ENCODE measurements around the gene GPATCH3. TPM values are rescaled to one million over a fixed set of nuclear protein-coding genes. Genes with fewer than 3 reads are reported as not detected.
"Not testable (repeated sequence)": the region's sequence is repeated elsewhere in the genome, so short reads cannot be mapped to it uniquely, and the experiment has no call there.

GPATCH3 gene
- total RNA-seq, 2 donors from 2014 or later: 7.1 to 9.2 TPM

- peak; percentile 19 for DNase-seq (ENCODE audit: low spot score)
- intact Hi-C loops (cut with DNase I): loop anchor here in 1 of 2 donors (10.0 kb wide), 1 partner anchor 277 kb away; no protein-coding TSS in a partner anchor
These were observed 18.7 kb downstream of the GPATCH3 start for GRCh38 chr1:26881611-26882010.

- peak; percentile 6 for DNase-seq (ENCODE audit: low spot score)
- intact Hi-C loops (cut with DNase I): loop anchor here (1.0 to 10.0 kb wide), 3 partner anchors 65 to 275 kb away; no protein-coding TSS in a partner anchor
These were observed 20.5 kb downstream of the GPATCH3 start for GRCh38 chr1:26879793-26880192.

GRCh38 chr1:26877326-26877725 lies 22.9 kb downstream of the GPATCH3 start:
- intact Hi-C loops (cut with DNase I): loop anchor here in 1 of 2 donors (10.0 kb wide), 1 partner anchor 63 kb away; no protein-coding TSS in a partner anchor

DNA sequence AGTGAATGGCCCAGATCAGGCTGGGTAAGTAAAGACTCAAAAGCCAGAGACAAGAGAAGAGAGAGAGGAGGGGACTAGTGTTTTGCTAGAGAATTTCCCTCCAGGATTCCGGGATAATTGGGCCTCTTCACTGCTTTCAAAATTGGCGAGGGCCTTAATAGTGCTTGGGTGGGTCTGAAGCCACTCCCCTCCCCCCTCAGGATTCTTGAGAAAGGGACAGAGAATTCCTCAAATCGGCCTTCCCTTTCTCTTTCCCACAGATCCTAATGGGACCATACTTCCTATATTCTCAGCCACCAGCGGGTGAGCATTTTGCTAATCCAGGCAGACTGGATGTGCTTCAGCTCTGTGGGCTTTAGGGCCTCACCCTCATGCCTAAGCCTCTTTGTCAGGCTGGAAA lies 25.4 kb downstream of the GPATCH3 start:
- intact Hi-C loops (cut with DNase I): loop anchor here in 1 of 2 donors (2.0 to 10.0 kb wide), 2 partner anchors 20 to 60 kb away; no protein-coding TSS in a partner anchor
- no peak for DNase-seq (ENCODE audit: low spot score)

More at GRCh38 chr1:26877326-26877725, 22.9 kb downstream of the GPATCH3 start:
- DNase-seq (ENCODE audit: low spot score): no peak

DNA sequence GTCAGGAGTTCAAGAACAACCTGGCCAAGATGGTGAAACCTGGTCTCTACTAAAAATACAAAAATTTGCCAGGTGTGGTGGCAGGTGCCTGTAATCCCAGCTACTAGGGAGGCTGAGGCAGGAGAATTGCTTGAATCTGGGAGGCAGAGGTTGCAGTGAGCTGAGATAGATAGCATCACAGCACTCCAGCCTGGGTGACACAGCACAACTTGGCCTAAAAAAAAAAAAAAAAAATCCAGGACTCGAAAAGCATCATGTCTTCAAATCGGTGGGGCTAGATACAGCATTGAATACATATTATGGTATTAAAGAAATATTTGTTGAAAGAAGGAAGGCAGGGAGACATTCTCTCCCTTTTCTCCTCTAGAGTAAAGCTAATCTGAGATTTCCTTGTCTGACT lies 27.2 kb downstream of the GPATCH3 start:
- intact Hi-C loops (cut with DNase I): loop anchor here in 1 of 2 donors (10.0 kb wide), 1 partner anchor 58 kb away; no protein-coding TSS in a partner anchor

GRCh38 chr1:26864610-26865480 lies 35.4 kb downstream of the GPATCH3 start:
- intact Hi-C loops (cut with DNase I): loop anchor here in 1 of 2 donors (10.0 kb wide), 1 partner anchor 1200 kb away; no protein-coding TSS in a partner anchor
- peak; percentile 99 for DNase-seq (ENCODE audit: low spot score)

More for the DNA sequence above, 27.2 kb downstream of the GPATCH3 start:
- not testable (repeated sequence) for DNase-seq (ENCODE audit: low spot score)

- intact Hi-C loops (cut with DNase I): loop anchor here in 1 of 2 donors (10.0 kb wide), 1 partner anchor 1201 kb away; no protein-coding TSS in a partner anchor
- DNase-seq (ENCODE audit: low spot score): no peak
These were observed 36.6 kb downstream of the GPATCH3 start for GRCh38 chr1:26863685-26864077.

DNA sequence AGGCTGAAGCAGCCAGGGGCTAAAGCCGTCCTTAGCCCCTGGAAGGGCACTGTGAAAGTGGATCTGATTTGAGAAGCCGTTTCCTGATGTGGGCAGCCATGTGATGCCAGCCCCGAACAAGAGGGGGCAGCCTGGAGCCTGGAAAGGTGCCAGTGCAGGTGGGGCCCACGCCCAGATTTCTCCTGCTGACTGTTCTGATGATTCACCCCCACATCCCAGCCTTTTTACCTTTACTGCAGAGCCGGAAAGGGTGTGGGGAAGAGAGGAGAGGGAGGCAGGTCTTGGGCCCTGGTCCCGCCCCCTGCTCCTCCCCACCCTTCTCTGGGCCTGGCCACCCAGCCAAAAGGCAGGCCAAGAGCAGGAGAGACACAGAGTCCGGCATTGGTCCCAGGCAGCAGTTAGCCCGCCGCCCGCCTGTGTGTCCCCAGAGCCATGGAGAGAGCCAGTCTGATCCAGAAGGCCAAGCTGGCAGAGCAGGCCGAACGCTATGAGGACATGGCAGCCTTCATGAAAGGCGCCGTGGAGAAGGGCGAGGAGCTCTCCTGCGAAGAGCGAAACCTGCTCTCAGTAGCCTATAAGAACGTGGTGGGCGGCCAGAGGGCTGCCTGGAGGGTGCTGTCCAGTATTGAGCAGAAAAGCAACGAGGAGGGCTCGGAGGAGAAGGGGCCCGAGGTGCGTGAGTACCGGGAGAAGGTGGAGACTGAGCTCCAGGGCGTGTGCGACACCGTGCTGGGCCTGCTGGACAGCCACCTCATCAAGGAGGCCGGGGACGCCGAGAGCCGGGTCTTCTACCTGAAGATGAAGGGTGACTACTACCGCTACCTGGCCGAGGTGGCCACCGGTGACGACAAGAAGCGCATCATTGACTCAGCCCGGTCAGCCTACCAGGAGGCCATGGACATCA lies 37.2 kb downstream of the GPATCH3 start, which contains the start of gene SFN:
TSS of gene SFN (plus strand) at position 369 of the 904 bp plus-strand sequence. CDS start at position 433, 64 bp downstream.
- intact Hi-C loops (cut with DNase I): loop anchor here in 1 of 2 donors (10.0 kb wide), 1 partner anchor 1202 kb away; no protein-coding TSS in a partner anchor
- DNase-seq (ENCODE audit: low spot score): peak; percentile 85

GRCh38 chr1:26861889-26862378 lies 38.3 kb downstream of the GPATCH3 start:
- no peak for DNase-seq (ENCODE audit: low spot score)

DNA sequence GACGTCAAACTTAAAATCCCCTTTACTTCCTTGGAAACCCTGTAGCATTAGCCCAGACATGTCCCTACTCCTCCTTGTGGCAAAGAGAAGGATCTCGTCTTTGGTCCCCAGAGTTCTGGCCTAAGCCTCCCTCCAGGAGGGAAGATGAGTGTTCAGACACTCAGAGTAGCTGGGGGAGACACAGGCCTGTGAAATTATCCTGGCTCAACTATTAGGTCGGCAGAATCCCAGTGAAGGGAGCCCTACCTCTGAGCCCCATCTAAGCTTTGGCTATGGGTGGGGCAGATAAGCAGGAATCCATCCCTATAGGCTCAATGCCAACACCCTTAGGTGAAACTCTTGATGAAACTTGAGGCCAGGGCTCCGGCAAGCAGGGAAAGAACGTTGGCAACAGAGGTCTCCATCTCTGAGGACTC lies 39.0 kb downstream of the GPATCH3 start:
- DNase-seq (ENCODE audit: low spot score): no peak
- intact Hi-C loops (cut with DNase I): loop anchor here in 1 of 2 donors (10.0 kb wide), 1 partner anchor 1204 kb away; no protein-coding TSS in a partner anchor

More at GRCh38 chr1:26861889-26862378, 38.3 kb downstream of the GPATCH3 start:
- intact Hi-C loops (cut with DNase I): loop anchor here in 1 of 2 donors (10.0 kb wide), 1 partner anchor 1203 kb away; no protein-coding TSS in a partner anchor

DNA sequence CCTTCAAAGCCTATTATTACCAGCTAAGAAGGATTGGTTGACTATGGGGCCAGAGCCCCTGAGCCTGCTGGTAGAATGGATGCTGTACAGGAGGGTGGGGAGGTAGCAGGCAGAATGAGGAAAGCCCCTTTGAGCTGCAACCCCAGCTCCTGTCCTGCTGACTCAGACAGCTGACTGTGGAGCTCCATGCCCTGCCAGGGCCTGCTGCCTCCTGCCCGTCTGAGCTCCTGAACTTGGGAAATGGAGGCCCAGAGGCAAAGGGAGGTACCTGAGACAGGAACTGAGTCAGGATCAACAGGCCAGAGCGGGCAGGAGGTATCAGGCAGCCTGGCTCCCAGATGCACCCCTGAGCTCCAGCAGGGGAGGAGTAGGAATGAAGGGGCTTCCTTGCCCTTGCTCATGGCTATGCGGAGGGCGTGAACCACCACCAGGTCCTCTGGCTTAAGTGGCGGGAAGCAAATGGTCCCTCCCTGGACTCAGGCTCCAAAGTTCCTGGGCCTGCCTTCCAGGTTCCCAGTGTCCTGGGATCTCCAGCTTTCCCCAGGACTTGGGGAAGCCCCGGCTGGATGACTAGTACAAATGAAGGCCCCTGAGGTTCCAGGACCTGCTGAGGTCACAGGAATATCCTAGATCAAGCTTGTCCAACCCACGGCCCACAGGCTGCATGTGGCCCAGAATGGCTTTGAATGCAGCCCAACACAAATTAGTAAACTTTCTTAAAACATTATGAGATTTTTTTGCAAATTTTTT lies 41.2 kb downstream of the GPATCH3 start:
- no peak for DNase-seq (ENCODE audit: low spot score)
- intact Hi-C loops (cut with DNase I): no loop called here

GRCh38 chr1:26858160-26858559 lies 42.1 kb downstream of the GPATCH3 start:
- intact Hi-C loops (cut with DNase I): no loop called here
- DNase-seq (ENCODE audit: low spot score): no peak

- no peak for DNase-seq (ENCODE audit: low spot score)
- intact Hi-C loops (cut with DNase I): no loop called here
These were observed 42.7 kb downstream of the GPATCH3 start for GRCh38 chr1:26857473-26858060.

DNA sequence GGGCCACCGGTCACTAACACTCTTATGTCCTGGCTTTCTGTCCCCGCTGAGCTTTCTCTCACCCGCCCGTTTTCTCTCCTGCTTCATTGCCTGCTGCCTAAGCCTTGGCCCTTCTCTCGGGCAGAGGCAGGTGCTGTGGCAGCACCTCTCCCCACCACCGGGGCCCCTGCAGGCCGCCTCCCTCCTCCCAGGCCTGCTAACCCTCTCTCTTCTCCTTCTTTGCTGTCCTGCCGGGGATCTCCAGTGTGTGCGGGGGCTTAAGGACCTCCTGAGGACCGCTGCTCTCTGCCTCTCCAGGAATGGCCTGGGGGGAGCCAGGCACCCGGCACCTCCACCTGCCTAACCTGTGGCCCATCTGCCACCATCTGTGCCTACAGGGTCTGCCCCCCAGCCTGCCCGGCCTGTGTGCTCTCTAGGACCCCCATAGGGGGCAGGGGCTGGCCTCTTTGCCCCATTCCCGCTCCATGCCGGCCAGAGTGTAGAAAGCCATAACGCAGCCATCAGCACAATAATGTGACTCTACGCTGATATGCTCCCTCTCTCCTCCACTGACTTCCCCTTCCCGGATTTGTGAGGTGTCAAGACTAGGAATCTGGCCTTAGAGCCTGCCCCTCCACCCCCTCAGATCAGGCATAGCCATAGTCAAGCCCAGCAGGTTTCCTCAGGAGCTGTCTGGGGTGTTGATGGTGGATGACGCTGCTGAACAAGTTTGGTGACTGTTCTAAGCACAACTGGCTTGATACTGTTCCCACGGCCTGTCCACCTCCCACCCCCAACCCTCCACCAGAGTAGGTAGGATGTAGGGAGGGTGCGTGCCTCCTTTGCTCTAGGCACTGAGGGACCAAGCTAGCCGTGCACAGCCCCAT lies 43.4 kb downstream of the GPATCH3 start:
- intact Hi-C loops (cut with DNase I): no loop called here
- DNase-seq (ENCODE audit: low spot score): no peak

GRCh38 chr1:26856181-26856580 lies 44.1 kb downstream of the GPATCH3 start:
- intact Hi-C loops (cut with DNase I): no loop called here
- DNase-seq (ENCODE audit: low spot score): no peak

DNA sequence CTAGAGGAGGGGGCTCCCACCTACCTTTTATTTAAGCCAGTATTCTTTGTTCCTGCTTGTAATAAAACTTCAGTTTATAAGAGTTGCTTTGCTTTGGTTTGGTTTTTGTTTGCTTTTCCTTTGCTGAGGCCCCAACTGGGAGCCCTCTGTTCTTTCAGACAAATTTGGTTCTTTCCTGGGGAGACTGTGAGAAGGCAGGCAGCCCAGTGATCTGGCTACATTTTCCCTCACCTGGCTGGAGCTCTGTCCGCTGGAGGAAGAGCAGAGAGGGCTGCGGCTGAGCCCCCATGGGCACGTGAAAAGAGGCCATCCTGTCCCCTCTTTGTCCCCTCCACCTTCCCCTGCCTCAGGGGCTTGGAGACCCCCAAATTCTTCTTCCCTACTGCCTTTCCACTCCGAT lies 44.6 kb downstream of the GPATCH3 start:
- DNase-seq (ENCODE audit: low spot score): no peak
- intact Hi-C loops (cut with DNase I): loop anchor here in 1 of 2 donors (2.0 kb wide), 1 partner anchor 19 kb away; no protein-coding TSS in a partner anchor

DNA sequence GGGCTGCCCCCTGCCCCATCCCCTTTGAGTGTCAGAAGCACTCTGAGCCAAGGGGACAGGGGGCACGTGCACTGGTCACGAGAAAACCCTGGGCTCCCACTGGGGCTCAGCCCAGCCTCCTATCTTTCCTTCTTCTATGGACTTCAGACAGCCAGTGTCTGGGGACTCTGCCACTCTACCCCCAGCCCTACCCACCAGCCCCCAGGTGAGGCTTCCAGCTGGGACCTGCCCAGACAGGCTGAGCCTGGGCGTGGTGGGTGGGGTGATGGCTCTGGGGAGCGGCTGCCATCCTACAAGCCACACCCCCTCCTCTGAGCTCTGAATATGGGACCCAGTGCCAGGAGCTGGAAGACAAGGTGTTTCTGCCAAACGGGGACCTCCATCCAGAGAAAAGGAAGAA lies 45.4 kb downstream of the GPATCH3 start:
- no peak for DNase-seq (ENCODE audit: low spot score)
- intact Hi-C loops (cut with DNase I): loop anchor here in 1 of 2 donors (2.0 kb wide), 1 partner anchor 20 kb away; no protein-coding TSS in a partner anchor
